ENCODE results near the gene IL17B. TPM values are rescaled to one million over a fixed set of nuclear protein-coding genes. Genes with fewer than 3 reads are reported as not detected.
A peak's percentile ranks its signal among the peaks of the same experiment; 100 is the strongest.

IL17B gene
- total and polyA plus RNA-seq, 2 of the 13 experiments (the other 11 are each of a cell fraction or from before 2014, with no cell fraction given): 0.29 to 2.6 TPM

GRCh38 chr5:149367249-149367971 is 11.7 kb downstream of the IL17B start (continued):
- TF ChIP-seq ZNF142 (CRISPR knock-in tag; IDR thresholded peaks at IDR 0.05) (no peak), SETDB1 (CRISPR knock-in tag; IDR thresholded peaks at IDR 0.05; ENCODE audit: borderline replicate concordance) (no peak), ZNF770 (CRISPR knock-in tag; IDR thresholded peaks at IDR 0.05) (no peak), NFE2L2 (IDR thresholded peaks at IDR 0.05; ENCODE audit: low read length) (no peak), CBX5 (CRISPR knock-in tag; IDR thresholded peaks at IDR 0.05; ENCODE audit: borderline replicate concordance) (no peak), MATR3 (CRISPR knock-in tag; IDR thresholded peaks at IDR 0.05) (no peak), SP2 (CRISPR knock-in tag; IDR thresholded peaks at IDR 0.05) (no peak), ZNF501 (CRISPR knock-in tag; IDR thresholded peaks at IDR 0.05) (0 out of 2 replicates have a peak, but pooled peaks have one; percentile 43), KLF13 (CRISPR knock-in tag; IDR thresholded peaks at IDR 0.05) (no peak), KMT2B (CRISPR knock-in tag; IDR thresholded peaks at IDR 0.05) (0 out of 2 replicates have a peak, but pooled peaks have one; percentile 38), FOXA1 (IDR thresholded peaks at IDR 0.05) (no peak), FOXA1 (CRISPR knock-in tag; IDR thresholded peaks at IDR 0.05) (peak; percentile 72), XRCC5 (optimal IDR thresholded peaks at IDR 0.05; ENCODE audit: low read length) (peak; percentile 94), PATZ1 (CRISPR knock-in tag; IDR thresholded peaks at IDR 0.05) (0 out of 2 replicates have a peak, but pooled peaks have one; percentile 69), ZNF740 (CRISPR knock-in tag; IDR thresholded peaks at IDR 0.05) (no peak), PHB2 (IDR thresholded peaks at IDR 0.05; ENCODE audit: partially characterized antibody) (no peak), E2F5 (CRISPR knock-in tag; conservative IDR thresholded peaks at IDR 0.05) (no peak), SIX1 (CRISPR knock-in tag; IDR thresholded peaks at IDR 0.05; ENCODE audit: borderline replicate concordance) (peak; percentile 76; the same call in 1 of the 2 replicates)
- TF ChIP-seq, protein P1, sequence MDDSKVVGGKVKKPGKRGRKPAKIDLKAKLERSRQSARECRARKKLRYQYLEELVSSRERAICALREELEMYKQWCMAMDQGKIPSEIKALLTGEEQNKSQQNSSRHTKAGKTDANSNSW (CRISPR knock-in tag; IDR thresholded peaks at IDR 0.05; ENCODE audit: borderline replicate concordance): no peak
